Right forelimb (tissue), 1 donor: ENCODE measurements around the gene WNK1.

ENCODE experiments used
- DNase-seq: peaks from one replicate; pipeline ENCODE4 v3.0.0-alpha.2; 2018

The WNK1 gene

GRCh38 chr12:958588-959123 is 206.3 kb downstream of the WNK1 start:
- DNase-seq = no peak
